H1 (cell line): ENCODE results near the gene NPTN. TPM values are rescaled to one million over a fixed set of nuclear protein-coding genes. Genes with fewer than 3 reads are reported as not detected.

Experiments
- CTCF ChIA-PET: fragments of 300-600 bp; sonication (Branson Sonifier 250); formaldehyde crosslinking; loops from one replicate; lab custom pipeline; 2021; ENCODE audit not compliant: partially characterized antibody; lab: Charles Lee
- POLR2A ChIA-PET: fragments of 300-600 bp; sonication (Branson Sonifier 250); formaldehyde crosslinking; loops from one replicate; lab custom pipeline; 2021; ENCODE audit warnings: inconsistent platforms; ENCODE audit not compliant: partially characterized antibody; lab: Charles Lee
- DNase-seq, 2 experiments: peaks; one replicate each; pipeline versions ENCODE4 v3.0.0 to v3.0.0-alpha.2; 2010 to 2022; ENCODE audit warnings: low spot score in 2 of 2, low read depth in 1 of 2, mixed read lengths in 1 of 2
- FAIRE-seq: peaks from 2 replicates; lab custom pipeline; 2011; peaks lifted over from hg19 to GRCh38; lab: Jason Lieb, UNC
- H2AFZ ChIP-seq: 2 replicates; pipeline ENCODE4 v1.8.1; 2012; ENCODE audit warnings: low read length, inconsistent platforms
- H2AK5ac ChIP-seq: 2 replicates; pipeline ENCODE4 v1.6.1; 2013; ENCODE audit warnings: low read depth, low read length
- H2BK120ac ChIP-seq: replicated peaks from 2 replicates; pipeline ENCODE3; 2013; ENCODE audit warnings: low read depth, low read length, inconsistent platforms
- H2BK12ac ChIP-seq: 2 replicates; pipeline ENCODE4 v1.6.1; 2013; ENCODE audit warnings: low read depth, low read length
- H2BK15ac ChIP-seq: 2 replicates; pipeline ENCODE4 v1.6.1; 2013; ENCODE audit warnings: low read length
- H2BK20ac ChIP-seq: 2 replicates; pipeline ENCODE4 v1.6.1; 2013; ENCODE audit warnings: low read length
- H2BK5ac ChIP-seq: 2 replicates; pipeline ENCODE4 v1.6.1; 2013; ENCODE audit warnings: low read depth, low read length
- H3K14ac ChIP-seq: 2 replicates; pipeline ENCODE4 v1.6.1; 2013; ENCODE audit warnings: inconsistent platforms; ENCODE audit not compliant: insufficient read length
- H3K18ac ChIP-seq: 2 replicates; pipeline ENCODE4 v1.6.1; 2013; ENCODE audit warnings: low read length; ENCODE audit errors: extremely low read depth
- H3K23ac ChIP-seq: 2 replicates; pipeline ENCODE4 v1.6.1; 2013; ENCODE audit warnings: inconsistent platforms; ENCODE audit not compliant: insufficient read length
- H3K23me2 ChIP-seq: 2 replicates; pipeline ENCODE4 v1.6.1; 2013; ENCODE audit warnings: low read depth, low read length
- H3K27ac ChIP-seq: 2 replicates; pipeline ENCODE4 v1.6.1; 2011; ENCODE audit warnings: low read depth, low read length, inconsistent platforms
- H3K27me3 ChIP-seq, 4 experiments: replicated peaks in 1 of 4; 1 replicate in 1 of 4; 2 replicates in 3 of 4; pipeline versions ENCODE4 v1.6.1 to v1.8.1; 2011 to 2013; ENCODE audit warnings: low read length in 3 of 4, mild to moderate bottlenecking in 3 of 4, inconsistent platforms in 2 of 4, mixed read lengths in 2 of 4, moderate library complexity in 1 of 4; ENCODE audit not compliant: control insufficient read depth in 3 of 4, insufficient read depth in 3 of 4; ENCODE audit errors: extremely low read depth in 1 of 4
- H3K36me3 ChIP-seq, 4 experiments: 2 replicates each; pipeline versions ENCODE4 v1.6.1 to v1.8.1; 2011 to 2013; ENCODE audit warnings: mild to moderate bottlenecking in 4 of 4, low read length in 3 of 4, moderate library complexity in 2 of 4, control low read depth in 1 of 4, inconsistent platforms in 1 of 4; ENCODE audit not compliant: insufficient read depth in 4 of 4, control insufficient read depth in 2 of 4
- H3K4ac ChIP-seq: replicated peaks from 2 replicates; pipeline ENCODE3; 2013; ENCODE audit warnings: low read length, low read depth, mixed read lengths, inconsistent platforms; ENCODE audit not compliant: insufficient read length
- H3K4me1 ChIP-seq, 4 experiments: replicated peaks in 1 of 4; 1 replicate in 1 of 4; 2 replicates in 3 of 4; pipeline versions ENCODE4 v1.6.1 to v1.8.1; 2011 to 2013; ENCODE audit warnings: low read length in 3 of 4, inconsistent platforms in 2 of 4, mixed read lengths in 1 of 4; ENCODE audit not compliant: insufficient read depth in 4 of 4, control insufficient read depth in 3 of 4
- H3K4me2 ChIP-seq, 2 experiments: 2 replicates each; pipeline versions ENCODE4 v1.6.1 to v1.8.1; 2011 to 2013; ENCODE audit warnings: low read depth in 2 of 2, low read length in 2 of 2, control low read depth in 1 of 2, inconsistent platforms in 1 of 2, mild to moderate bottlenecking in 1 of 2; ENCODE audit not compliant: insufficient read depth in 1 of 2
- H3K4me3 ChIP-seq, 4 experiments: fragments of 200-600, 300-600 bp in 1 of 4; sonication (generic), shearing (Covaris generic), sonication (Bioruptor Twin) in 1 of 4; 2 replicates each; pipeline versions ENCODE4 v1.5.1 to v1.8.1; 2011 to 2016; ENCODE audit warnings: low read length in 4 of 4, low read depth in 3 of 4, control low read depth in 2 of 4, inconsistent platforms in 2 of 4, mild to moderate bottlenecking in 2 of 4, mixed read lengths in 1 of 4, moderate library complexity in 1 of 4; ENCODE audit not compliant: insufficient read depth in 2 of 4; ENCODE audit errors: extremely low read depth in 1 of 4
- H3K56ac ChIP-seq: replicated peaks from 2 replicates; pipeline ENCODE3; 2013; ENCODE audit warnings: low read depth, mild to moderate bottlenecking, mixed read lengths, low read length, inconsistent platforms; ENCODE audit not compliant: insufficient read length
- H3K79me1 ChIP-seq: 2 replicates; pipeline ENCODE4 v1.6.1; 2013; ENCODE audit warnings: low read depth, low read length, control low read depth
- H3K79me2 ChIP-seq, 2 experiments: 2 replicates each; pipeline versions ENCODE4 v1.6.1 to v1.8.1; 2012 to 2013; ENCODE audit warnings: low read length in 2 of 2, mild to moderate bottlenecking in 2 of 2, inconsistent platforms in 1 of 2; ENCODE audit not compliant: insufficient read depth in 2 of 2, control insufficient read depth in 1 of 2
- H3K9ac ChIP-seq, 4 experiments: replicated peaks in 1 of 4; 1 replicate in 1 of 4; 2 replicates in 3 of 4; pipeline versions ENCODE4 v1.6.1 to v1.8.1; 2011 to 2013; ENCODE audit warnings: low read depth in 3 of 4, low read length in 3 of 4, control low read depth in 2 of 4, mild to moderate bottlenecking in 2 of 4, moderate library complexity in 2 of 4, inconsistent platforms in 1 of 4; ENCODE audit errors: extremely low read depth in 1 of 4
- H3K9me3 ChIP-seq, 2 experiments: 2 replicates each; pipeline versions ENCODE4 v1.6.1 to v1.8.1; 2012 to 2013; ENCODE audit warnings: mild to moderate bottlenecking in 2 of 2, moderate library complexity in 2 of 2, control low read depth in 1 of 2, inconsistent platforms in 1 of 2, low read depth in 1 of 2, low read length in 1 of 2, mixed read lengths in 1 of 2; ENCODE audit not compliant: insufficient read depth in 2 of 2
- H4K20me1 ChIP-seq, 2 experiments: replicated peaks in 1 of 2; 2 replicates each; pipeline versions ENCODE3 to v1.8.1; 2011 to 2013; ENCODE audit warnings: inconsistent platforms in 2 of 2, low read length in 2 of 2, mild to moderate bottlenecking in 1 of 2; ENCODE audit not compliant: insufficient read depth in 2 of 2, control insufficient read depth in 1 of 2
- H4K5ac ChIP-seq: 2 replicates; pipeline ENCODE4 v1.6.1; 2013; ENCODE audit warnings: low read length, low read depth, mixed read lengths, inconsistent platforms; ENCODE audit not compliant: insufficient read length
- H4K8ac ChIP-seq: 2 replicates; pipeline ENCODE4 v1.8.0; 2013; ENCODE audit warnings: mild to moderate bottlenecking, moderate library complexity, low read length, inconsistent platforms; ENCODE audit not compliant: insufficient read depth; ENCODE audit errors: extremely low read depth
- H4K91ac ChIP-seq: replicated peaks from 2 replicates; pipeline ENCODE3; 2013; ENCODE audit warnings: low read length, mixed read lengths, inconsistent platforms; ENCODE audit not compliant: insufficient read length
- ATF2 ChIP-seq: IDR thresholded peaks from 2 replicates; pipeline ENCODE4 v1.6.1; 2012; ENCODE audit warnings: low read length, inconsistent platforms
- CEBPB ChIP-seq: IDR thresholded peaks from 2 replicates; pipeline ENCODE4 v1.6.1; 2012; ENCODE audit warnings: low read depth, low read length
- CREB1 ChIP-seq: IDR thresholded peaks from 2 replicates; pipeline ENCODE4 v1.6.1; 2012; ENCODE audit warnings: inconsistent platforms
- NRF1 ChIP-seq: IDR thresholded peaks from 2 replicates; pipeline ENCODE4 v1.6.1; 2011; ENCODE audit warnings: mild to moderate bottlenecking, low read depth, low read length, improper control_type of control experiment
- PHF8 ChIP-seq: fragments of 200-600 bp; sonication (generic); conservative IDR thresholded peaks from 2 replicates; pipeline ENCODE4 v1.7.1; 2012; ENCODE audit warnings: low read depth, mild to moderate bottlenecking, inconsistent platforms, low read length, moderate library complexity
- SIN3A ChIP-seq, 2 experiments: IDR thresholded peaks in 1 of 2; conservative IDR thresholded peaks in 1 of 2; 2 replicates each; pipeline ENCODE4 v1.6.1; 2011 to 2012; ENCODE audit warnings: low read length in 2 of 2, improper control_type of control experiment in 1 of 2, low read depth in 1 of 2, mild to moderate bottlenecking in 1 of 2
- SIX5 ChIP-seq: IDR thresholded peaks from 2 replicates; pipeline ENCODE4 v1.6.1; 2011; ENCODE audit warnings: mild to moderate bottlenecking, low read depth, low read length
- WGBS, 2 experiments: shearing (Covaris generic) in 1 of 2; methylation state at CpG; one replicate each; pipeline versions ENCODE4 v1.1.6 to v1.1.7; 2013 to 2015; ENCODE audit warnings: low lambda C conversion rate in 2 of 2, mixed read lengths in 2 of 2, inconsistent platforms in 1 of 2, low coverage in 1 of 2, missing lambda C conversion rate in 1 of 2; ENCODE audit not compliant: insufficient replicate concordance in 2 of 2, insufficient coverage in 1 of 2, insufficient read length in 1 of 2; ENCODE audit errors: extremely low coverage in 1 of 2, missing lambda C conversion rate in 1 of 2; 5-methylcytosine and 5-hydroxymethylcytosine counted together
- polyA plus RNA-seq, 7 experiments: library from polyadenylated mRNA; depleted of rRNA in 3 of 7; stranded (reverse) in 5 of 7; unstranded in 2 of 7; fragments of >200 nt in 5 of 7; fragments of 200-250 nt in 2 of 7; gene quantifications; 1 replicate in 5 of 7; 2 replicates in 1 of 7; 4 replicates in 1 of 7; pipeline versions ENCODE4 v1.2.1 to v1.2.3, GENCODE V29; 2011 to 2013; ENCODE audit warnings: missing spikeins in 2 of 7, mixed read lengths in 2 of 7
- total RNA-seq: library from RNA; stranded (reverse); fragmentation: NEBNext Ultra II Directional; extraction: Animal tissue kit (Norgen Biotek cat#: 25700); gene quantifications from 2 replicates; pipeline ENCODE4 v1.2.1, GENCODE V29; 2021
- TF ChIP-seq, protein P1 (sequence below): IDR thresholded peaks from 2 replicates; pipeline ENCODE4 v1.6.1; 2012; ENCODE audit warnings: inconsistent platforms
- TF ChIP-seq, protein P2 (sequence below): IDR thresholded peaks from 2 replicates; pipeline ENCODE4 v1.6.1; 2011; ENCODE audit warnings: low read length, improper control_type of control experiment

NPTN gene
- total and polyA plus RNA-seq, 2 of the 8 experiments (the other 6 are each of a cell fraction or from before 2014, with no cell fraction given): 67.0 to 113 TPM

- Histone ChIP-seq H2AFZ (no peak overlapping the region), H2BK12ac (no peak overlapping the region), H3K18ac (no peak overlapping the region), H4K20me1 (peaks cover 3 to 4% of the 10 kb centered on the region in 2 experiments), H3K23me2 (no peaks in the 10 kb centered on the region), H2BK120ac (no peak overlapping the region), H3K4me2 (no peak overlapping the region), H2BK15ac (no peak overlapping the region), H3K79me1 (no peaks in the 10 kb centered on the region; the same call in 1 of the 2 replicates), H2AK5ac (no peak overlapping the region), H3K56ac (no peak overlapping the region), H3K36me3 (peaks cover 21 to 64% (median 41%) of the 10 kb centered on the region in 4 experiments), H3K4me1 (no peaks in the 10 kb centered on the region), H3K23ac (no peak overlapping the region), H2BK20ac (no peak overlapping the region), H3K9ac (no peak overlapping the region), H3K27me3 (no peaks in the 10 kb centered on the region), H3K4ac (no peak overlapping the region), H4K91ac (no peak overlapping the region), H3K14ac (no peak overlapping the region), H3K9me3 (no peaks in the 10 kb centered on the region), H3K27ac (no peak overlapping the region), H3K4me3 (no peak overlapping the region), H2BK5ac (no peak overlapping the region), H3K79me2 (no peaks in the 10 kb centered on the region), H4K8ac (no peak overlapping the region), H4K5ac (no peak overlapping the region)
- no peak for FAIRE-seq
- CTCF ChIA-PET: interaction anchor here (0.7 to 2.4 kb wide), 11 partner anchors 19 to 263 kb away, joined by 3 to 8 read pairs (median 4); no protein-coding TSS in a partner anchor
- POLR2A ChIA-PET: interaction anchor here (0.6 kb wide), 1 partner anchor 12 kb away, joined by 4 read pairs; no protein-coding TSS in a partner anchor
- 89% methylated on average over 7 of the region's 7 CpGs; no CpG with 5 or more reads in 1 of the 2 experiments for WGBS, 2 experiments
- DNase-seq: no peak
- no peak for TF ChIP-seq ATF2
- TF ChIP-seq CEBPB: no peak
- TF ChIP-seq, protein P1, sequence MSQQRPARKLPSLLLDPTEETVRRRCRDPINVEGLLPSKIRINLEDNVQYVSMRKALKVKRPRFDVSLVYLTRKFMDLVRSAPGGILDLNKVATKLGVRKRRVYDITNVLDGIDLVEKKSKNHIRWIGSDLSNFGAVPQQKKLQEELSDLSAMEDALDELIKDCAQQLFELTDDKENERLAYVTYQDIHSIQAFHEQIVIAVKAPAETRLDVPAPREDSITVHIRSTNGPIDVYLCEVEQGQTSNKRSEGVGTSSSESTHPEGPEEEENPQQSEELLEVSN: no peak
- no peak for TF ChIP-seq SIX5
- TF ChIP-seq CREB1: no peak
- TF ChIP-seq PHF8: no peak
- TF ChIP-seq NRF1: no peak
- TF ChIP-seq, protein P2, sequence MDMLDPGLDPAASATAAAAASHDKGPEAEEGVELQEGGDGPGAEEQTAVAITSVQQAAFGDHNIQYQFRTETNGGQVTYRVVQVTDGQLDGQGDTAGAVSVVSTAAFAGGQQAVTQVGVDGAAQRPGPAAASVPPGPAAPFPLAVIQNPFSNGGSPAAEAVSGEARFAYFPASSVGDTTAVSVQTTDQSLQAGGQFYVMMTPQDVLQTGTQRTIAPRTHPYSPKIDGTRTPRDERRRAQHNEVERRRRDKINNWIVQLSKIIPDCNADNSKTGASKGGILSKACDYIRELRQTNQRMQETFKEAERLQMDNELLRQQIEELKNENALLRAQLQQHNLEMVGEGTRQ: no peak
- TF ChIP-seq SIN3A (conservative IDR thresholded peaks at IDR 0.05 in 1 of 2, IDR thresholded peaks at IDR 0.05 in 1 of 2; ENCODE audit: low read depth in 1 of 2, low read length in 2 of 2): no peak
These were observed 64.5 kb downstream of the NPTN start for GRCh38 chr15:73568564-73569280.
